ENCODE data around the gene ZNF608. TPM values are rescaled to one million over a fixed set of nuclear protein-coding genes. Genes with fewer than 3 reads are reported as not detected.

Gene ZNF608
- total RNA-seq, 1 experiment from 2014 or later = 5.6 TPM

GRCh38 chr5:124782262-124782661, 35.8 kb upstream of the ZNF608 start:
- ATAC-seq (no peak), DNase-seq (ENCODE audit: low read depth, low spot score) (no peak)
- TF ChIP-seq CEBPB (IDR thresholded peaks at IDR 0.05; ENCODE audit: low read depth) = no peak
- TF ChIP-seq POLR2AphosphoS5 (IDR thresholded peaks at IDR 0.05; ENCODE audit: low read depth, low read length) = no peak
- no peak for TF ChIP-seq REST (IDR thresholded peaks at IDR 0.05; ENCODE audit: low read depth)
- TF ChIP-seq RAD21 (IDR thresholded peaks at IDR 0.05; ENCODE audit: low read depth) = no peak
- TF ChIP-seq ZBTB33 (IDR thresholded peaks at IDR 0.05; ENCODE audit: extremely low read depth, insufficient replicate concordance, low read length) = no peak
- no peak for TF ChIP-seq POLR2A (IDR thresholded peaks at IDR 0.05; ENCODE audit: borderline replicate concordance, extremely low read depth, insufficient read depth, insufficient read length)
- no peak for TF ChIP-seq CTCF (IDR thresholded peaks at IDR 0.05 in 2 of 3, conservative IDR thresholded peaks at IDR 0.05 in 1 of 3; ENCODE audit: borderline replicate concordance in 1 of 3, insufficient read depth in 1 of 3, low read depth in 2 of 3, low read length in 2 of 3)
- no peak for TF ChIP-seq JUND (IDR thresholded peaks at IDR 0.05)
- TF ChIP-seq EZH2 (IDR thresholded peaks at IDR 0.05) = no peak
- no peak for TF ChIP-seq SRF (IDR thresholded peaks at IDR 0.05; ENCODE audit: low read depth)
- TF ChIP-seq ELF1 (IDR thresholded peaks at IDR 0.05; ENCODE audit: borderline replicate concordance, low read depth) = no peak
- no peak for TF ChIP-seq FOSL1 (IDR thresholded peaks at IDR 0.05; ENCODE audit: low read depth)
- TF ChIP-seq ATF3 (IDR thresholded peaks at IDR 0.05) = no peak
- no peak for TF ChIP-seq MAX (IDR thresholded peaks at IDR 0.05)
- TF ChIP-seq SP1 (IDR thresholded peaks at IDR 0.05; ENCODE audit: low read depth) = no peak
- TF ChIP-seq ZNF274 (IDR thresholded peaks at IDR 0.05; ENCODE audit: low read depth, low read length) = no peak
- no peak for TF ChIP-seq TCF7L2 (IDR thresholded peaks at IDR 0.05; ENCODE audit: borderline replicate concordance, extremely low read depth, insufficient read depth, insufficient read length)
- no peaks in the 10 kb centered on the region for H3K9me2 ChIP-seq (ENCODE audit: insufficient read depth)
- H3K27ac ChIP-seq (ENCODE audit: low read depth, low read length) = no peak overlapping the region
- no peaks in the 10 kb centered on the region for H4K20me1 ChIP-seq (ENCODE audit: insufficient read depth)
- no peak overlapping the region for H3K4me2 ChIP-seq (ENCODE audit: low read length)
- no peaks in the 10 kb centered on the region for H3K36me3 ChIP-seq (ENCODE audit: control insufficient read depth in 1 of 2, insufficient read depth in 2 of 2, low read length in 2 of 2)
- H3K9ac ChIP-seq (ENCODE audit: low read length) = no peak overlapping the region
- no peak overlapping the region for H2AFZ ChIP-seq (ENCODE audit: low read depth, low read length, poor library complexity, severe bottlenecking)
- RAD21 ChIA-PET (ENCODE audit: low non-redundant PET in 1 of 2, low total read pairs in 2 of 2, uncharacterized antibody in 2 of 2, unreplicated experiment in 2 of 2) = no interaction called here
- no peaks in the 10 kb centered on the region for H3K9me3 ChIP-seq (ENCODE audit: control insufficient read depth in 1 of 2, insufficient read depth in 1 of 2, low read depth in 1 of 2, low read length in 2 of 2)
- no peaks in the 10 kb centered on the region for H3K27me3 ChIP-seq (ENCODE audit: insufficient read depth, low read length)
- POLR2A ChIA-PET = no interaction called here
- no TSS peak for BruUV-seq (replicated peaks)
- CTCF ChIA-PET = no interaction called here
- intact Hi-C loops (cut with micrococcal nuclease) = no loop called here
- H3K4me3 ChIP-seq (replicated peaks in 1 of 2; ENCODE audit: low read depth in 1 of 2, low read length in 2 of 2) = no peak overlapping the region
- H3K79me2 ChIP-seq (ENCODE audit: insufficient read depth, low read length) = no peaks in the 10 kb centered on the region
- H3K4me1 ChIP-seq (ENCODE audit: control insufficient read depth in 1 of 2, insufficient read depth in 2 of 2, low read length in 2 of 2) = no peaks in the 10 kb centered on the region

Data from HCT116 (cell line).